ENCODE data around the gene GATAD2A. TPM values are rescaled to one million over a fixed set of nuclear protein-coding genes. Genes with fewer than 3 reads are reported as not detected.

The GATAD2A gene
- total and polyA plus RNA-seq, 2 of the 13 experiments (the other 11 are each of a cell fraction or from before 2014, with no cell fraction given), result 16.8 to 28.6 TPM

GRCh38 chr19:19515642-19516519 is 110.4 kb downstream of the GATAD2A start, which contains the start of gene NDUFA13 (continued):
- TF ChIP-seq ZNF18 (CRISPR knock-in tag; IDR thresholded peaks at IDR 0.05; ENCODE audit: insufficient replicate concordance) (peak; percentile 43), RORA (CRISPR knock-in tag; IDR thresholded peaks at IDR 0.05) (no peak), ZNF776 (CRISPR knock-in tag; IDR thresholded peaks at IDR 0.05) (0 out of 2 replicates have a peak, but pooled peaks have one; percentile 42), CENPT (CRISPR knock-in tag; IDR thresholded peaks at IDR 0.05; ENCODE audit: low read depth) (no peak), STAT5B (CRISPR knock-in tag; IDR thresholded peaks at IDR 0.05) (0 out of 2 replicates have a peak, but pooled peaks have one; percentile 27), ZNF343 (CRISPR knock-in tag; IDR thresholded peaks at IDR 0.05) (no peak), ZNF333 (CRISPR knock-in tag; IDR thresholded peaks at IDR 0.05; ENCODE audit: borderline replicate concordance) (peak; percentile 80), U2AF2 (IDR thresholded peaks at IDR 0.05; ENCODE audit: low read depth, low read length) (no peak), SIX1 (CRISPR knock-in tag; IDR thresholded peaks at IDR 0.05; ENCODE audit: borderline replicate concordance) (0 out of 2 replicates have a peak, but pooled peaks have one; percentile 19), YY1 (IDR thresholded peaks at IDR 0.05; ENCODE audit: insufficient read depth, insufficient replicate concordance, low read depth, low read length) (peak; percentile 100), ISL2 (CRISPR knock-in tag; IDR thresholded peaks at IDR 0.05) (peak; percentile 72), EP300 (IDR thresholded peaks at IDR 0.05; ENCODE audit: low read depth in 2 of 2, low read length in 2 of 2) (peak in 1 of 2 experiments; percentile 34; a peak in 1 of 4 replicates), EP300 (CRISPR knock-in tag; IDR thresholded peaks at IDR 0.05; ENCODE audit: borderline replicate concordance) (no peak), GATA4 (IDR thresholded peaks at IDR 0.05; ENCODE audit: borderline replicate concordance, low read depth) (no peak), ZNF770 (CRISPR knock-in tag; IDR thresholded peaks at IDR 0.05) (0 out of 2 replicates have a peak, but pooled peaks have one; percentile 57), KLF16 (CRISPR knock-in tag; IDR thresholded peaks at IDR 0.05) (peak in 1 of 2 experiments; percentile 76; a peak in 1 of 4 replicates), ZNF747 (CRISPR knock-in tag; IDR thresholded peaks at IDR 0.05; ENCODE audit: borderline replicate concordance) (peak; percentile 77; the same call in 1 of the 2 replicates), CBFB (CRISPR knock-in tag; IDR thresholded peaks at IDR 0.05) (peak; percentile 64; the same call in 1 of the 2 replicates), ZNF788 (CRISPR knock-in tag; IDR thresholded peaks at IDR 0.05; ENCODE audit: borderline replicate concordance) (peak; percentile 85; the same call in 1 of the 2 replicates), RFXAP (CRISPR knock-in tag; IDR thresholded peaks at IDR 0.05; ENCODE audit: borderline replicate concordance) (peak; percentile 80; the same call in 1 of the 2 replicates), NRL (CRISPR knock-in tag; IDR thresholded peaks at IDR 0.05; ENCODE audit: borderline replicate concordance) (peak; percentile 63; the same call in 1 of the 2 replicates), IRF2 (CRISPR knock-in tag; IDR thresholded peaks at IDR 0.05) (peak; percentile 72), ZSCAN9 (CRISPR knock-in tag; IDR thresholded peaks at IDR 0.05; ENCODE audit: borderline replicate concordance) (peak; percentile 90; the same call in 1 of the 2 replicates), FOSL2 (CRISPR knock-in tag; IDR thresholded peaks at IDR 0.05) (peak; percentile 58), FOXM1 (CRISPR knock-in tag; IDR thresholded peaks at IDR 0.05) (no peak)
- TF ChIP-seq, protein P1, sequence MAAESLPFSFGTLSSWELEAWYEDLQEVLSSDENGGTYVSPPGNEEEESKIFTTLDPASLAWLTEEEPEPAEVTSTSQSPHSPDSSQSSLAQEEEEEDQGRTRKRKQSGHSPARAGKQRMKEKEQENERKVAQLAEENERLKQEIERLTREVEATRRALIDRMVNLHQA (CRISPR knock-in tag; IDR thresholded peaks at IDR 0.05), result no peak
